GM21717 (cell line): ENCODE data around the gene RDH12.

Experiments
- ATAC-seq: cut with Tn5 transposase; IDR thresholded peaks from one replicate; pipeline ENCODE4 v1.9.1; 2021; ENCODE audit warnings: mild to moderate bottlenecking, moderate library complexity; ENCODE audit not compliant: unreplicated experiment

Gene RDH12

GRCh38 chr14:67746927-67747326 is 45.2 kb downstream of the RDH12 start:
- ATAC-seq = peak; percentile 74

DNA sequence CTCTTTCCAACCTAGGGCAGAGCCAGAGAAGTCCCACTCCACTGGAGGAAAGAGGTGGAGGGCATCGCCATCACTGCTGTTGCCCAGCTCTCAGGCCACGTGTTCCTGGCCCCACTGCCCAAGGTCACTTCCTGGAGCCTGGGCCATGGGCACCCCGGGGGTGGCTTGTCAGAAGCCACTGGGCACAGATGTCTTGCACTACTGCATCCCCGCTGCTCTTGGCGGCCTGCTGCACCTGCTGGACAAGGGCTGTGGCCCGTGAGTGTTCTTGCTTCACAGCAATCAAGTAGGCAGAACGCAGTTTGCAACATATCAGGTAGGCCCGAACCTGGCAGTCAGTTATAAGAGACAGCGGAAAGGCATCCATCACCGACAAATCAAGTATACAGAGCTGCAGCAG is 46.6 kb downstream of the RDH12 start:
- no peak for ATAC-seq

DNA sequence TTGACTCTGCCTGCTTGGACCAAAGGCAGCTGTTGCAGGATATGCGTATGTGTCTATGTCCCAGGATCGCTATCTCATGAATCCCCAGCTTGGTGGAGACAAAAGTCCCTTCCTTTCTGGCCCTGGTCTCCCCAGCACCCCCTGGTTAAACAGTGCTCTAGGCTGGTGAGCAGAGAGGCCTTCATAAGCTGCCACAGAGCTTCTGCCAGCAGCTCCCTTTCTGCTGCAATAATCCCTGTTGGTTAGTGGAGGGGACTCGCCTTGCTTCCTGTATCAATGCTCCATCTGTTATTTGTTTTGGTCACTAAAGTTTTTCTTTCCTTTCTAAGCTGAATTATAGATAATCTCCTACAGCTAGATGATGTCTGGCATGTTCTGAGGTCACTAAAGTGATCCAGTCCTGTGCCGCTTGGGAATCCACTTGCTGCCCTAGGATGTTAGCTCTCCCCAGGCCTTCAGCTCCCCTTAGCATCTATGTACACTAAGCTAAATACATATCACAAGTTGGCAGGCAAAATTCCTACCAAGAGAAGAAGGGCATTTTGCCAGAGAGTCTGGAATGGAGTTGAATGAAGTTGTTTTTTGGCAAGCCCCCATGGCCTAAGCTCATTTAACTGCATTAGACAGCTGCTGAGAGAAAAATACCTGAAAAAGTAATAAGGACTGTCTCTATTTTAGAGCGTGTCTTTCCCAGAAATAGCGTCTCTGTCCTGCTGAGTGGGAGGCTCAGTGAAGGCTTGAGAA is 47.8 kb downstream of the RDH12 start:
- no peak for ATAC-seq

- no peak for ATAC-seq
Measured at GRCh38 chr14:67756496-67756895, 54.8 kb downstream of the RDH12 start.

- no peak for ATAC-seq
Measured at GRCh38 chr14:67757175-67757574, 55.5 kb downstream of the RDH12 start.

- ATAC-seq = no peak
Measured at GRCh38 chr14:67759916-67760315, 58.2 kb downstream of the RDH12 start.

DNA sequence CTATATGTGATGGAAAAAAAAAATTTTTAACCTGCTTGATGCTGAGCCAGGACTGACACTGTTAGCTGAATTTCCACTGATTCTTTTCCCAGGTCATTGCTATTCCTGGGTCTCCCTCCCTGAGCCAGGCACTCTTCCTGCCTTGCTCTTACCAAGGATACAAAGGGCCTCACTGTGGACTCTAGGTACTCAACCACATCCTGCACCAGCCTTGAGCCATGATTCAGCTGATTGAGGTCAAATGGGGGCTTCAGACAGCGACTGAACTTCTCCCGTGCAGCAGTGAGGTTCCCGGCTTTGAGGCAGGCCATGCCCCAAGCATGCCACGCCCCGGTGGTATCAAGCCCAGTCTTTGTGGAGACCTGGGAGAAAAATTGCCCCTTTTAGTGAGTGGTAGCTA is 60.4 kb downstream of the RDH12 start:
- ATAC-seq = no peak

DNA sequence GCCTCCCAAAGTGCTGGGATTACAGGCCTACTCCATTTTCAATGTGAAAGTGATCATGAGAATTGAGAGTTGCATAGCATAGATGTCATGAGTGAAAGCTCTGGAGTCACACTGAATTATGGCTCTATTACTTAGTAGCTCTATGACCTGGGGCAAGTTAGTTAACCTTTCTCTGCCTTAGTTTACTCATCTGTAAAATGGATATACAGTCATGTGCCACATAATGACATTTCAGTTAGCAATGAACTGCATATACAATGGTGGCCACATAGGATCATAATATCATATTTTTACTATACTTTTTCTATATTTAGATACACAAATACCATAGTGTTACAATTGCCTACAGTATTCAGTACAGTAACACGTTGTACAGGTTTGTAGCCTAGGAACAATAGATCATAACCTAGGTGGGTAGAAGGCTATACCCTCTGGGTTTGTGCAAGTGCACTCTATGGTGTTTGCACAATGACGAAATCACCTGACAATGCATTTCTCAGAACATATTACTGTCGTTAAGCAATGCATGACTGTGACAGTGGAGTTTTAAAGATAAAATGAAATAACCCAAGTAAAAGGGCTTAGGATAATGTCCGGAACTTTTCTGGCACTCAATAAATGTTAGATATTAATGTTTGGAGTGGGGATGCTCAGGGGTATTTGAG is 61.6 kb downstream of the RDH12 start:
- no peak for ATAC-seq

GRCh38 chr14:67764496-67764895 is 62.8 kb downstream of the RDH12 start:
- no peak for ATAC-seq

DNA sequence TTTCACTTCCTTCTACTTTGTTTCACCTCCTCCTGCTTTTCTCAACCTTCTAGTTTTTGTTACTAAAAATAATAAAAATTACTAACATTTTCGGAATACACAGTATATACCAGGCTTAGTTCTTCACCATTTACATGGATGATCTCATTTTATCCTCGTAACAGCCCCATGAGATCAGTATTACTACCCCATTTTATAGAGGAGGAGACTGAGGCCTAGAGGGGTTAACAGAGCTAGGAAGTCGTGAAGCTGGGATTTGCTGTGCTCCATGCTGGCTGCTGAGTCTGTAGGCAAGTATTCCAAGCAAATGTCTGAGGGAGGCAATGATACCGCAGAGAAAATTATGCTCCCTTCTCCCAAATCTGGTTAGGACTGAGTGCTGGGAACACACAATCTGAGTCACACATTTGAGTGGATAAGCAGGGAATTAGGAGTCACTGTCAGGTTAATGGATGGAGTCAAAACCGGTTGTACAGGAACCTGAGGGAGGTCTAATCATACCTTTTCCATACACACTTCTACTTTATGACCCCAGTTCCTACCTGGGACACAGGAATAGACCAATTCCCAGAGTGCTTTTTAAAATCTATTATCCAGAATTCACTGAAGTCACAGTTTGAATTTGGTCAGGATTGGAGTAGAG is 63.6 kb downstream of the RDH12 start:
- no peak for ATAC-seq

- no peak for ATAC-seq
Measured at GRCh38 chr14:67766035-67766680, 64.5 kb downstream of the RDH12 start.

DNA sequence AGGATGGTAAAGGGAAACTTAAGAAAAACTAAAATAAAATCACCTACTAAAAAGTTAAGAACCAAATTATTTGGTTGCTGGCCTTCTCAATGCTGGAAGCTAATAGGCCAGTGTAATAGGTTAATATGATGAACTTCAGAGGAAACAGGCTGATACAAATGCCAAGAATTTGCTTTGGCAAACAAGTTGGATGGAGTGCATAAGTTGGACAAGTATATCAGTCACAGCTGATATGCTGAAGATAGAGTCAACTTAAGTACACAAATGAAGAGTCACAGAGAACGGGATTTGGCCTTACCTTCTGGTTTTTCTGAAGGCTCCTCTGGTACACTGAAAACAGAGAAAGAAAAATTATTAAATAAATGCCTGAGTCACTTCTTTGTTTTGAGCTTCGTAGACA is 66.5 kb downstream of the RDH12 start:
- ATAC-seq = no peak

DNA sequence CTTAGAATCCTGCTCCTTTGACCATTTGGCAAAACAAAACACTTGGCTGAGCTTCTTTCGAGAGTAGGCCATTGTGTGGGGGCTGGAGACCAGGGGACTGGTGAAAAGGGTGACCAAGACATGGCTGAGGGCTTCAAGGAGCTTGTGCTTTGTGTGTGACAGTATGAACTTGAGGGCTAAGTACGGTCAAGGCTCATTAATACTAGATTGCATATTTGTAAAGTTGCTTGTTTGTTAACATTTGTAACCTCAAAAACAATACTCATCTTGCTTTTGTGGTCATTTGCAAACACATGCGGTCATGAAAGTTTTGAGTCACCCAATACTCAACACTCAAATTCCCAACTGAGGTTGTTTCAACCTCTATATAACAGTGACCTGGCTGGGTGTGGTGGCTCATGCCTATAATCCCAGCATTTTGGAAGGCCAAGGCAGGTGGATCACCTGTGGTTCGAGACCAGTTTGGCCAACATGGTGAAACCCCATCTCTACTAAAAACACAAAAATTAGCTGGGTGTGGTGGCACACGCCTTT is 72.2 kb downstream of the RDH12 start:
- ATAC-seq = no peak

- ATAC-seq = no peak
Measured at GRCh38 chr14:67776653-67777322, 75.1 kb downstream of the RDH12 start.

DNA sequence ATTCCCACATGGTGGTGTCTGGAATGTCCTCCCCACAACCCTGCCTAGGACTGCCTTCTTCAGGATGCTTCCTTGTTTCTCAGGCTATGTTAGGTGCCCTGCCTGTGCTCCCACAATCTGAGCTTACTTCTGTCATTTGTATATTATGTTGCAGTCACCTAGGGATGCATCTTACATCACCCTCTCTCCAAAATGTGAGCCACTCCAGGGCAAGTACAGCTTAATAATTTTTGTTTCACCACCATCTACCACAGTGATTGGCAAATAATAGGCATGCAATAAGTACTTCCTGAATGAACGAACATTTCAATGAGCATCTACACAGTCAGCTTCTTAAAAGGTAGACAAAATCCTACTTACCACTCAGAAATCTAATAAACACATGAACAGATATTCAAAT is 77.1 kb downstream of the RDH12 start:
- ATAC-seq = no peak

DNA sequence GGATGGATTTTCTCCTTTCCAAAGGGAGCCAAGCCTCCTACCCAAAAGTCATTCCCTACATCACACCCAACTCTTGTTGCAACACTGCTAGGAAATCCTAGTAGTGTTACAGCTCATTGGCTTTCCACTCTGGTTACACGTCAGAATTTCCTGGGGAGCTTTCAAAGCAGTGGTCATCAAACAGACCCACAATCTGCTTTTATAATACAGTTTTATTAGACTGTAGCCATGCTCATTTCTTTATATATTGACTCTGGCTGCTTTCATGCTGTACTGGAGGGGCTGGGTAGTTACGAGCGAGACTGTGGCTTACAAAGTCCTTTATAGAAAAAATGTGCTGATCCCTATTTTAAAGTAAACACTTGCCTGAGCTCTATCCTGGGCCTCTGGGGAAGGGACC is 80.4 kb downstream of the RDH12 start:
- ATAC-seq = no peak
